GM18499 (cell line): Measurements from ENCODE around the gene PTPA.

Experiments used
- ATAC-seq: cut with Tn5 transposase; IDR thresholded peaks from one replicate; pipeline ENCODE4 v1.9.1; 2021; ENCODE audit warnings: moderate number of reproducible peaks; ENCODE audit not compliant: insufficient read depth, unreplicated experiment

The PTPA gene

GRCh38 chr9:129174102-129174723 lies 63.0 kb downstream of the PTPA start:
- no peak for ATAC-seq

GRCh38 chr9:129174724-129175514 lies 63.7 kb downstream of the PTPA start:
- no peak for ATAC-seq

GRCh38 chr9:129175515-129175824 lies 64.3 kb downstream of the PTPA start:
- no peak for ATAC-seq

GRCh38 chr9:129175825-129176633 lies 64.8 kb downstream of the PTPA start:
- no peak for ATAC-seq

GRCh38 chr9:129176701-129177442 lies 65.7 kb downstream of the PTPA start:
- no peak for ATAC-seq

GRCh38 chr9:129177443-129177790 lies 66.2 kb downstream of the PTPA start:
- no peak for ATAC-seq

- peak; percentile 68 for ATAC-seq
These were observed 66.8 kb downstream of the PTPA start, which contains the start of gene IER5L for GRCh38 chr9:129177791-129178567. Gene IER5L (minus strand): TSS chr9:129178261. CDS start chr9:129178052, 209 bp downstream.

- no peak for ATAC-seq
These were observed 67.6 kb downstream of the PTPA start for GRCh38 chr9:129178568-129179382.

GRCh38 chr9:129181246-129181645 lies 70.0 kb downstream of the PTPA start:
- no peak for ATAC-seq

GRCh38 chr9:129182122-129182521 lies 70.9 kb downstream of the PTPA start:
- ATAC-seq = no peak

- ATAC-seq = no peak
These were observed 71.6 kb downstream of the PTPA start for GRCh38 chr9:129182625-129183494.

- no peak for ATAC-seq
These were observed 72.4 kb downstream of the PTPA start for GRCh38 chr9:129183495-129184218.

GRCh38 chr9:129184219-129184524 lies 73.0 kb downstream of the PTPA start:
- no peak for ATAC-seq

GRCh38 chr9:129184596-129185122 lies 73.4 kb downstream of the PTPA start:
- ATAC-seq = no peak

- no peak for ATAC-seq
These were observed 74.2 kb downstream of the PTPA start for GRCh38 chr9:129185402-129185801.

GRCh38 chr9:129185991-129186390 lies 74.8 kb downstream of the PTPA start:
- ATAC-seq = no peak

- ATAC-seq = no peak
These were observed 75.8 kb downstream of the PTPA start for GRCh38 chr9:129187042-129187441.
